T-helper 1 cell treated with Interleukin-12 subunit alpha and Interleukin-12 subunit beta and Interleukin-4 antibody, amounts not matched to agents 30 μg/mL and 1 μg/mL, for 36 hours (primary cell): ENCODE results near the gene TMEM106C.

Experiments
- H3K27ac Mint-ChIP-seq: one replicate; pipeline ENCODE4 v1.8.0; 2021; ENCODE audit warnings: mild to moderate bottlenecking, mixed read lengths
- H3K27me3 Mint-ChIP-seq: one replicate; pipeline ENCODE4 v1.8.0; 2021; ENCODE audit warnings: low read depth, mixed read lengths
- H3K36me3 Mint-ChIP-seq: one replicate; pipeline ENCODE4 v1.8.0; 2021; ENCODE audit warnings: low read depth, mixed read lengths
- H3K4me1 Mint-ChIP-seq: one replicate; pipeline ENCODE4 v1.8.0; 2021; ENCODE audit warnings: low read depth, mixed read lengths
- H3K4me3 Mint-ChIP-seq: one replicate; pipeline ENCODE4 v1.8.0; 2021; ENCODE audit warnings: mild to moderate bottlenecking, moderate library complexity, mixed read lengths
- H3K9me3 Mint-ChIP-seq: one replicate; pipeline ENCODE4 v1.8.0; 2021; ENCODE audit warnings: mixed read lengths

TMEM106C gene

GRCh38 chr12:47965581-47965980, 2.2 kb downstream of the TMEM106C start:
- Mint-ChIP-seq H3K4me3 (peak overlapping the region; percentile 11), H3K4me1 (peaks cover 38% of the 10 kb centered on the region), H3K27ac (no peak overlapping the region), H3K36me3 (peaks cover 38% of the 10 kb centered on the region), H3K27me3 (peaks cover 24% of the 10 kb centered on the region), H3K9me3 (no peaks in the 10 kb centered on the region)

DNA sequence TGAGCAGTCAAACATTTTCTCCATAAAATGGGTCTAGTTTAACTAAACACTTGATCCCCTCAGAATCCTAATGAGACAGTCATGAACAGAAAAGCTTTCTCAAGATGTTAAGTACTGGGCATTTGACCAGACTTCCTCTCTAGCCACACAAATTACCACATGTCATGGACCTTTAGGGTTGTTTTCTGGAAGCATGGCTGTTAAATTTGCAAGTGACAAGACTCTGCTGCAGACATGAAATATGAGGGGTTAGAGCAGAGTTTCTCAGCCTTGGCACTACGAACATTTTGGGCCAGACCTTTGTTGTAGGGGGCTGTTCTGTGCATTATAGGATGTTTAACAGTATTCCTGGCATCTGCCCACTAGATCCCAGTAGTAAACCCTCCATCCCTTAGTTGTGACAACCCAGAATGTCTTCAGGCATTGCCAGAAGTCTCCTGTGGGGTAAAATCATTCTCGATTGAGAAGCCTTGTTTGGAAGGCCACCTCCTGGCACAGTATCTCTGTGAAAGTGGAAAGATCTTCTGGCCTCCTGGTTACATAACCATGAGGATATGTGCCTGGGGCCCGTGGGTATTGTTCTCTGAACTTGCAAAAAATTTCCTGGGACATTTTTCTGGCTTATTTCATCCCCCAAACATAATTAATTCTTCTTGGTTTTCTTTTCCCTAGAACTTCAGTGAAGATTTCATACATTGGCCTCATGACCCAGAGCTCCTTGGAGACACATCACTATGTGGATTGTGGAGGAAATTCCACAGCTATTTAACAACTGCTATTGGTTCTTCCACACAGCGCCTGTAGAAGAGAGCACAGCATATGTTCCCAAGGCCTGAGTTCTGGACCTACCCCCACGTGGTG, 4.3 kb downstream of the TMEM106C start:
- peaks cover 41% of the 10 kb centered on the region for H3K36me3 Mint-ChIP-seq

GRCh38 chr12:47969845-47970244, 6.4 kb downstream of the TMEM106C start:
- Mint-ChIP-seq H3K9me3 (no peaks in the 10 kb centered on the region), H3K4me3 (no peak overlapping the region), H3K36me3 (peaks cover 32% of the 10 kb centered on the region), H3K4me1 (peaks cover 22% of the 10 kb centered on the region), H3K27ac (no peak overlapping the region), H3K27me3 (no peaks in the 10 kb centered on the region)

More for the DNA sequence above, 4.3 kb downstream of the TMEM106C start:
- Mint-ChIP-seq H3K4me3 (no peak overlapping the region), H3K27ac (no peak overlapping the region), H3K4me1 (peaks cover 38% of the 10 kb centered on the region), H3K9me3 (no peaks in the 10 kb centered on the region), H3K27me3 (peaks cover 5% of the 10 kb centered on the region)

GRCh38 chr12:47970843-47971242, 7.4 kb downstream of the TMEM106C start:
- Mint-ChIP-seq H3K27me3 (no peaks in the 10 kb centered on the region), H3K4me1 (peaks cover 13% of the 10 kb centered on the region), H3K9me3 (no peaks in the 10 kb centered on the region), H3K36me3 (peaks cover 26% of the 10 kb centered on the region), H3K4me3 (no peak overlapping the region), H3K27ac (no peak overlapping the region)

DNA sequence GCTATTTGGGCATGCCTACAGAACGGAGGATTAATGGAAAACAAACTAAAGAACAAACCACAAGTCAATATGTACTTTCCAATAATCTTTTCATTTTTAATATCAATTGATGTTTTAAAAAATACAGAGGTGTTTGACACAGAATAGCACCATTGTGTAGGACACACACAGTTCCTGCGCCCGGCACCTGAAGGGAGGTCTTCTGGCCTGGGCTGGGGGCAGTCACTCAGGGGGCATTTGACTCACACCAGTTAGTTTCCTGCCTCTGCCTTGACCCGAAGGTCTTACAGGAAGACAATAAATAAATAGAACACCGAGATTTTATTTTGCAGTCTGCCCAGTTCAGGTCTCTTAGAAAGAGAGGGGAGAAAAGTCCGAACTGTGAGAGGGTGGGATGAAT, 9.5 kb downstream of the TMEM106C start:
- H3K4me3 Mint-ChIP-seq: no peak overlapping the region
- H3K27me3 Mint-ChIP-seq: peaks cover 5% of the 10 kb centered on the region
- H3K9me3 Mint-ChIP-seq: no peaks in the 10 kb centered on the region
- H3K36me3 Mint-ChIP-seq: peaks cover 9% of the 10 kb centered on the region
- H3K27ac Mint-ChIP-seq: no peak overlapping the region
- H3K4me1 Mint-ChIP-seq: no peaks in the 10 kb centered on the region

DNA sequence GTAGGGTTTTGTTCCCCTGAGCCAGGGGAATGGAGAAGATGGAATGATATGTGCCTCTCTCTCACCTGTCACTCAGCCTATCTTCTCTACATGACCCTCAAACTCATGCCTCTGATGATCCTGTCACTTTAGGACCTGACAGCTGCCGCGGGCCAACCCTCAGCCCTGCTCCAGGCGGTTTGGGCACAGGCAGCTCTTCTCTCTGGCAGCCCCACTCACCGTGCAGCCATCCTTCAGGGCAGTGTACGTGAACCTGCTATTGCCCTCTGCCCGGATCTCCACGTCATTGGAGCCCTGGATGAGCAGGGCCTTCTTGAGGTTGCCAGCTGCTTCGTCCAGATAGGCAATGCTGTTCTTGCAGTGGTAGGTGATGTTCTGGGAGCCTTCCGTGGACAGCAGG, 10.5 kb downstream of the TMEM106C start:
- Mint-ChIP-seq H3K4me3 (no peak overlapping the region), H3K27me3 (peaks cover 6% of the 10 kb centered on the region), H3K4me1 (no peaks in the 10 kb centered on the region), H3K36me3 (peaks cover 6% of the 10 kb centered on the region), H3K9me3 (no peaks in the 10 kb centered on the region), H3K27ac (no peak overlapping the region)

DNA sequence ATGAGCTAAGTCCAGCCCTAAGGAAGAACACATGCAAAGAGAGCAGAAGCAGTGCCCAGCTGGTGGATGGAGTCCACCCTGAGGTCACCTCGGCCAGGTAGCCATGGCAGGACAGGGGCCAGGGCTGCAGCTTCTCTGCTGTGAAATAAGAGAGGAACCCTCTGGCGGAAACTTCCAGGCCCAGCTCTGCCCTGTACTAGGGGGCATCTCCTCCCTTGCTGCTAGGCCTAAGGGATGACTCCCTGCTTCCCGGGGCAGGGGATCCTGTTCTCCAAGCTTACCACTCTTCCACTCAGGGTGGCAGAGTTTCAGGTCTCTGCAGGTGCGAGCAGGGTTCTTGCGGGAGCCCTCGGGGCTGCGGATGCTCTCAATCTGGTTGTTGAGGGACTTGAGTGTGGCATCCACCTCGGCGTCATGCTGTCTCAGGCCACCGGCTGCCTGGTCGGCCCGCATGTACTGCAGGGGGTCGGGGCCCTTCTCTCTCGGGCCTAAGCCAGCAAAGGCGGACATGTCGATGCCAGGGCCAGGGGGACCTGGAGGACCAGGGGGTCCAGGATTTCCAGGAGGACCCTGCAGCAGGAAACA, 11.7 kb downstream of the TMEM106C start:
- peaks cover 3% of the 10 kb centered on the region for H3K36me3 Mint-ChIP-seq
- H3K4me1 Mint-ChIP-seq: no peaks in the 10 kb centered on the region
- no peaks in the 10 kb centered on the region for H3K9me3 Mint-ChIP-seq
- no peak overlapping the region for H3K4me3 Mint-ChIP-seq
- no peak overlapping the region for H3K27ac Mint-ChIP-seq
- H3K27me3 Mint-ChIP-seq: peaks cover 9% of the 10 kb centered on the region

- Mint-ChIP-seq H3K4me1 (no peaks in the 10 kb centered on the region), H3K9me3 (no peaks in the 10 kb centered on the region), H3K27ac (no peak overlapping the region), H3K4me3 (no peak overlapping the region), H3K36me3 (peaks cover 3% of the 10 kb centered on the region), H3K27me3 (peaks cover 9% of the 10 kb centered on the region)
Observed at GRCh38 chr12:47975816-47976215, 12.4 kb downstream of the TMEM106C start.

GRCh38 chr12:47977046-47977771, 13.8 kb downstream of the TMEM106C start:
- Mint-ChIP-seq H3K36me3 (peaks cover 3% of the 10 kb centered on the region), H3K27ac (peak overlapping the region; percentile 2), H3K27me3 (peaks cover 9% of the 10 kb centered on the region), H3K4me1 (no peaks in the 10 kb centered on the region), H3K9me3 (no peaks in the 10 kb centered on the region), H3K4me3 (no peak overlapping the region)

DNA sequence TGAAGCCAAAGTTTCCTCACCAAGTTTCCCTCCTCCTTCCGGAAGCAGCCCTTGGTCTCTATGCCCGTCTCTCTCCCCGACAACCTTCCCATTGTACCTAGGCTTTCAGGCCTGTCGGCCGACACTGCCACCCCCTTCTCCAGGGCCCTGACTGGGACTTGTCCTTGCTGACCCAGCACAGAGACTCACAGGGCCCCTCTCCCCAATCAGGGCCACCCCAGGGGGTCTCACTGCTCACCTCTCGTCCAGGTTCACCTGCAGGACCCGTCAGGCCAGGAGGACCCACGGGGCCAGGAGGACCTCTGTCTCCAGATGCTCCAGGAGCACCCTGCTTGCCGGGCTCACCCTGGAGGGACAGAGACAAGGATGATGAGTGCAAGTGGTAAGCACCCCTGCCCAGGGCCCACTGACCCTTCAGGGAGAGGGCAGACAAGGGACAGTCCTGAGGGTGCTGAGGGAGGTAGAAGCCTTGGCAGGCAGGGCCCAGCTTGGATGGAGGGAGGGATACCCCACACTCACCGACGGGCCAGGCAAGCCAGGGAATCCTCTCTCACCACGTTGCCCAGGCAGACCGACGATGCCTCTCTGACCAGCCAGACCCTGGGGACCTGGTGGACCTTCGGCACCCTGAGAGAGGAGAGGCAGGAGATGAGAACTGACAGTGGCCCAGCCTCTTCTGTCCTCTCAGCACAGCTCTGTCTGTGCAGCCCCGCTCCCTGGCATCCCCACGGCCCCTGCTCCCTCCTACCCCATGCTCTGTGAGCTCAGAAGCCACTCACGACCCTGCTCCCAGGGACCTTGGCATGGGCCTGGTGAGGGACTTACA, 14.6 kb downstream of the TMEM106C start:
- Mint-ChIP-seq H3K4me3 (no peak overlapping the region), H3K9me3 (no peaks in the 10 kb centered on the region), H3K4me1 (no peaks in the 10 kb centered on the region), H3K27me3 (peaks cover 9% of the 10 kb centered on the region), H3K27ac (no peak overlapping the region), H3K36me3 (no peaks in the 10 kb centered on the region)

GRCh38 chr12:47978598-47978873, 15.1 kb downstream of the TMEM106C start:
- Mint-ChIP-seq H3K4me1 (no peaks in the 10 kb centered on the region), H3K27me3 (peaks cover 9% of the 10 kb centered on the region), H3K36me3 (no peaks in the 10 kb centered on the region), H3K9me3 (no peaks in the 10 kb centered on the region), H3K27ac (no peak overlapping the region), H3K4me3 (no peak overlapping the region)

DNA sequence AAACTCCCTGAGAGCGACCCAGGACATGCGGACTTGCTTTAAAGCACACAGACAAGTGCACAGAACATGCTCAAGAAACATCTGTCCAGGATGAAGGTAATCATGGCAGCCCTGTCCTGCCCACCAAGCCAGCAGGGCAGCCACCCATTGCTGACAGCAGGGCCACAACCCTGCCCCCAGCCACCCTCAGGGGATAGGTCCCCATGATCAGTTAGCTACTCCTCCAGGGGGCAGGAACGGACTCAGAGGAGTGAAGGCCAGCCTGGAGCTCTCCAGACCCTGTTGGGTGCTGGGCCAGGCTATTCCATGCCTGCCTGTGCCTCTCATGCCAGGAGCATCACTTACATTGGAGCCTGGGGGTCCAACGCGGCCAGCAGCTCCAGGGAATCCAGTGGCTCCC, 15.8 kb downstream of the TMEM106C start:
- no peaks in the 10 kb centered on the region for H3K9me3 Mint-ChIP-seq
- H3K27ac Mint-ChIP-seq: no peak overlapping the region
- H3K4me1 Mint-ChIP-seq: no peaks in the 10 kb centered on the region
- H3K4me3 Mint-ChIP-seq: no peak overlapping the region
- H3K27me3 Mint-ChIP-seq: peaks cover 11% of the 10 kb centered on the region
- H3K36me3 Mint-ChIP-seq: no peaks in the 10 kb centered on the region

DNA sequence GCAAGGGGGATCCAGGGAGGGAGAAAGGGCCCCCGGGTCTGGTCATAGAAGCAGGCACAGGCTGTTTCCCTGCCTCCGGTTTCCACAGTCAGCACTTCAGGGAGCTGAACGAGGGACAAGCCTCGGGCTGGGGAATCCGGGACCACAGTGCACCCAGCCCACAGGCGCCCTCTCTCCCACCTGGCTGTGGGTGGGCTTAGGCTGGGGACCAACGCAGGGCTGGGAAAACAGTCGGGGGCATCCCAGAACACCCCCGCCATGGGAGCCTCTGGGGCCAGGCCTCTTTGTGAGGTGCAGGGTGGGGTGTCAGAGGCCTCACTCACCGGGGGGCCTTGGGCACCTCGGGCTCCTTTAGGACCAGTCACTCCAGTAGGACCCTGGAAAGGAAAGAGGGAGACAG, 16.3 kb downstream of the TMEM106C start:
- no peak overlapping the region for H3K4me3 Mint-ChIP-seq
- no peaks in the 10 kb centered on the region for H3K4me1 Mint-ChIP-seq
- H3K36me3 Mint-ChIP-seq: no peaks in the 10 kb centered on the region
- no peaks in the 10 kb centered on the region for H3K9me3 Mint-ChIP-seq
- H3K27ac Mint-ChIP-seq: no peak overlapping the region
- peaks cover 16% of the 10 kb centered on the region for H3K27me3 Mint-ChIP-seq

DNA sequence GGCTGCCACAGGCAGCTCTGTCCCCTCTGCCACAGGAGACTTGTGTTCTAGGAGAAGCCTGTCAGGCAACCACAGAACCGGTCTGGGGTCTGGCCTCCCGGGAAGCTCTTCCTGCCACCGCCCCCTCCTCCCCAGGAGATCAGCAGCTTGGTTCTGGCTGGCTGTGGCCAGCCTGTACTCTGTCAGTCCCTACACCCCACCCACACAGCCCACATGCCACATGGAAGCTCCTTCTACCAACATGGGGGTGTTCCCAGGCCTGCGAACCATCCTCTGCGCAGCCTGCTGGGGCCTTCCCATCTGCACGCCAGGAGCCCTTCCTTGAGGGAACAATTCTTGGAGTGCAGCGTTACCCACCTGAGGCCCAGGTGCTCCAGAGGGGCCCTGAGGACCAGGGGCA, 16.8 kb downstream of the TMEM106C start:
- H3K36me3 Mint-ChIP-seq: no peaks in the 10 kb centered on the region
- H3K27ac Mint-ChIP-seq: no peak overlapping the region
- peaks cover 20% of the 10 kb centered on the region for H3K27me3 Mint-ChIP-seq

More for the DNA sequence above, 16.8 kb downstream of the TMEM106C start:
- no peak overlapping the region for H3K4me3 Mint-ChIP-seq
- no peaks in the 10 kb centered on the region for H3K9me3 Mint-ChIP-seq
- H3K4me1 Mint-ChIP-seq: no peaks in the 10 kb centered on the region
